HG02759 (cell line): ENCODE data around the gene ELOVL7.
"Not testable (repeated sequence)": the region's sequence is repeated elsewhere in the genome, so short reads cannot be mapped to it uniquely, and the experiment has no call there.

ENCODE experiments used
- ATAC-seq: cut with Tn5 transposase; IDR thresholded peaks from one replicate; pipeline ENCODE4 v1.9.1; 2021; ENCODE audit warnings: mild to moderate bottlenecking, moderate library complexity; ENCODE audit not compliant: unreplicated experiment

The ELOVL7 gene

DNA sequence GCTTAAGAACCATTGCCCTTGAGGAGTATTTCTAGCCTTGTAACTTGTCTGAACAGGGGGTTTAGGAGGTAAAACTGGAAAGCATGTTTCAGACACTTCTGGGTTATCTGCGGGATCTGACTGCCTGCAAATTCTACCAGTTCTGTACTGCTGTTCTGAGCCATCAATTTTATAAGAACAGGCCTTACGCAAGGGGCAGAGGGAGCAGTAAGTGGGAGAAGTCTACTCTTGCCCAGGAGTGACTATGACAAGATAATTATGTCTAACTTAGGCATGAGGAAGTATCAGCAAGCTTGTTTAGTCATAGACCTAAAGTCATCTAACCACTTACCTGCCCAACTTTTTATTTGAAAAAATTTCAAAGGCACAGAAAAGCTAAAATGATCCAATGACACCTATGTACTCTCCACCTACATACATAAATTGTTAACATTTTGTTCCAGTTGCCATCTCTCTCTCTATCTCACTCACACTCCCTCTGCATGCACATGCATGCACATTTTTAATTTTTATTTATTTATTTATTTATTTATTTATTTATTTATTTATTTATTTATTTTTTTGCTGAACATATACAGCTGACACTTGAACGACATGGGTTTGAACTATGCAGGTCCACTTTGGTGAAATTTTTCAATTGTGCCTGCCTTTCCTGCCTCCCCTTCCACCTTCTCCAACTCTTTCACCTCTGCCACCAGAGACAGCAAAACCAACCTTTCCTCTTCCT is 125.7 kb downstream of the ELOVL7 start:
- ATAC-seq = no peak

DNA sequence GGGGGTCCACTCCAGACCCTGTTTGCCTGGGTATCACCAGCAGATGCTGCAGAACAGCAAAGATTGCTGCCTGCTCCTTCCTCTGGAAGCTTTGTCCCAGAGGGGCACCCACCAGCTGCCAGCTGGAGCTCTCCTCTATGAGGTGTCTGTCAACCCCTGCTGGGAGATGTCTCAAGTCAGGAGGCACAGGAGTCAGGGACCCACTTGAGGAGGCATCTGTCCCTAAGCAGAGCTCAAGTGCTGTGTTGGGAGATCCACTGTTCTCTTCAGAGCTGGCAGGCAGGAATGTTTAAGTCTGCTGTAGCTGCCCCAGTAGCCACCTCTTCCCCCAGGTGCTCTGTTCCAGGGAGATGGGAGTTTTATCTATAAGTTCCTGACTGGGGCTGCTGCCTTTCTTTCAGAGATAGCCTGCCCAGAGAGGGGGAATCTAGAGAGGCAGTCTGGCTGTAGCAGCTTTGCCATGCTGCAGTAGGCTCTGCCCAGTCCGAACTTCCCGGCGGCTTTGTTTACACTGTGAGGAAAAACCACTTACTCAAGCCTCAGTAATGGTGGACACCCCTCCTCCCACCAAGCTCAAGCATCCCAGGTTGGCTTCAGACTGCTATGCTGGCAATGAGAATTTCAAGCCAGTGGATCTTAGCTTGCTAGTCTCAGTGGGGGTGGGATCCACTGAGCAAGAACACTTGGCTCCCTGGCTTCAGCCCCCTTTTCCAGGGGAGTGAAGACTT is 128.7 kb downstream of the ELOVL7 start:
- ATAC-seq = not testable (repeated sequence)

DNA sequence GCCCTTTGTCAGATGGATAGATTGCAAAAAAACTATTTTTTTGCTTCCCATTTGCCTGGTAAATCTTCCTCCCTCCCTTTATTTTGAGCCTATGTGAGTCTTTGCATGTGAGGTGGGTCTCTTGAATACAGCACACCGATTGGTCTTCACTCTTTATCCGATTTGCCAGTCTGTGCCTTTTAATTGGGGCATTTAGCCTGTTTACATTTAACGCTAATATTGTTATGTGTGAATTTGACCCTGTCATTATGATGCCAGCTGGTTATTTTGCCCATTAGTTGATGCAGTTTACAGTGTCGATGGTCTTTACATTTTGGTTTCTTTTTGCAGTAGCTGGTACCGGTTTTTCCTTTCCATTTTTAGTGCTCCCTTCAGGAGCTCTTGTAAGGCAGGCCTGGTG is 131.1 kb downstream of the ELOVL7 start:
- no peak for ATAC-seq

DNA sequence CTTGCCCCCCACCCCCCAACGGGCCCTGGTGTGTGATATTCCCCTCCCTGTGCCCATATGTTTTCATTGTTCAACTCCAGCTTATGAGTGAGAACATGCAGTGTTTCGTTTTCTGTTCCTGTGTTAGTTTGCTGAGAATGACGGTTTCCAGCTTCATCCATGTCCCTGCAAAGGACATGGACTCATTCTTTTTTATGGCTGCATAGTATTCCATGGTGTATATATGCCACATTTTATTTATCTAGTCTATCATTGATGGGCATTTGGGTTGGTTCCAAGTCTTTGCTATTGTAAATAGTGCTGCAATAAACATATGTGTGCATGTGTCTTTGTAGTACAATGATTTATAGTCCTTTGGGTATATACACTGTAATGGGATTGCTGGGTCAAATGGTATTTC is 132.2 kb downstream of the ELOVL7 start:
- not testable (repeated sequence) for ATAC-seq

DNA sequence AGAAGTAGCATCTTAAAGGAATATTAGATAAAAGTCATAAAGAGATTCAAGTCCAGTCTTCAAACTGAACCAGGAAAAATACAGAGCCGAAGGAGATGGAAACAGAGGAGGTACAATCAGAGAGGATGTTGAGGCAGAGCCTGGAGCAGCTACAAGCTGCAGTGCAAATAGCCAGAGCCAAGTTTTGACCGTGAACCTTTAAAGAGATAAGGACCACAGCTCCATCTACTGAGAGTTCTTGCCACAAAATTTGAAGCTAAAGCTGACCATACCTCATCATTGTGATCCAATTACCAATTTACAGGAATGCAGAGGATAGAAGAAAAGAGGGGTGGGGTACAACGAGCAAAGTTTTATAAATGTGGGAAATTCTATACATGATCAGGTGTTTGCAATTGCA is 133.7 kb downstream of the ELOVL7 start:
- ATAC-seq = no peak

DNA sequence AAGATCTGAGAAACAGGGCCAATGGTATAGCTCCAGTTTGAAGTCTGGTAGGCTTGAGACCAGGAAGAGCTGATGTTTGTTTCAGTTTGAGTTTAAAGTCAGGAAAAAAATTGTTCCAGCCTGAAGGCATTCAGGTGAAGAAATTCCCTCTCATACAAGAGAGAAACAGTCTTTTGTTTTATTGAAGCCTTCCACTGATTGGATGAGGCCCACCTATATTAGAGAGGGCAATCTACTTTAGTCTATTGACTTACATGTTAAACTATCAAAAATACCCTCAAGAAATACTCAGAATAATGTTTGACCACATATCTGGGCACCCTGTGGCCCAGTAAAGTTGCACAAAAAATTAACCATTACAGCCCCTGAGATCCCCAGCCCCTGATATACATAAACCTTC is 138.9 kb downstream of the ELOVL7 start:
- no peak for ATAC-seq

DNA sequence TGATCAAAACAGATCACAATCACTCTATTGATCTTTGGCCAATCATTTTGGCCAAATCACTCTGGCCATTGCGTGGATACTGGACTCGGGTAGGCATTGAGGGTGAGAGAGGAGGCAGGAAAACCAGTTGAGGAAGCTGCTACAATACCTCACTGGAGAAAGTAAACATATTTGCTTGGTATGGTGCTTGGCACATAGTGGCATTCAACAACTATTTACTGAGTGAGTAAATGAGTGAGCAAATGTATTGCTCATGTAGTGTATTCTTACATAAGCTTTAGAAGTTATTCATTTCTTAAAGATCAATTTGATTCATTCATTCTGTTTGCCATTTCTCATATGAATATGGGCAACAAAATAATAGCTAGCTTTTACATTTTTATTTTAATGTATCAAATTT is 140.1 kb downstream of the ELOVL7 start:
- ATAC-seq = no peak
